ENCODE measurements around the gene INA. TPM values are rescaled to one million over a fixed set of nuclear protein-coding genes. Genes with fewer than 3 reads are reported as not detected.

The INA gene
- total and polyA plus RNA-seq, 2 donors (not counting 3 experiments of a cell fraction or from before 2014, with no cell fraction given): 0.25 to 0.40 TPM

DNA sequence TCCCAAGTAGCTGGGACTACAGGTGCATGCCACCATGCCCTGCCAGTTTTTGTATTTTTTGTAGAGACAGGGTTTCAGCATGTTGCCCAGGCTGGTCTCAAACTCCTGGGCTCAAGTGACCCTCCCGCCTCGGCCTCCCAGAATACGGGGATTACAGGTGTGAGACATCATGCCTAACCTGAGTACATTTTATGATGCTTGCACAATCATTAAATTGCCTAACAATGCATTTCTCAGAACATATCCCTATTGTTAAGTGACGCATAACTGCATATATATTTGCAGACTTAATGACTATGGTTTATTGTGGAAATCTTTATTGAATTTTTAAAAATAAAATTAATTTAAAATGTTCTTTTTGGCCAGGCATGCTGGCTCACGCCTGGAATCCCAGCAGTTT, 30.7 kb downstream of the INA start:
- H4K20me1 ChIP-seq (replicated peaks; ENCODE audit: control insufficient read depth, extremely low read depth, insufficient read depth, low read length): no peaks in the 10 kb centered on the region
- POLR2A ChIA-PET: no interaction called here
- no TSS peak for BruUV-seq (replicated peaks)
- no peak for TF ChIP-seq CTCF (IDR thresholded peaks at IDR 0.05; ENCODE audit: extremely low read depth in 1 of 2, insufficient read depth in 1 of 2, low read depth in 1 of 2, low read length in 2 of 2)
- no peak for TF ChIP-seq POLR2AphosphoS5 (IDR thresholded peaks at IDR 0.05; ENCODE audit: insufficient read depth, low read depth, low read length)
- no peak for TF ChIP-seq GATA2 (IDR thresholded peaks at IDR 0.05; ENCODE audit: insufficient read depth, insufficient read length, low read depth, low read length)
- no peak for TF ChIP-seq JUN (IDR thresholded peaks at IDR 0.05; ENCODE audit: borderline replicate concordance, insufficient read depth, insufficient read length, low read depth)
- no peak for TF ChIP-seq MYC (IDR thresholded peaks at IDR 0.05; ENCODE audit: low read depth, low read length)
- TF ChIP-seq MAX (IDR thresholded peaks at IDR 0.05; ENCODE audit: insufficient read depth, insufficient read length): no peak
- TF ChIP-seq FOS (IDR thresholded peaks at IDR 0.05; ENCODE audit: borderline replicate concordance, insufficient read depth, low read length): no peak
- no peak for TF ChIP-seq POLR2A (IDR thresholded peaks at IDR 0.05; ENCODE audit: low read depth, low read length)
- no peak overlapping the region for H3K27ac ChIP-seq (ENCODE audit: insufficient read depth, low read depth, low read length)
- no peak overlapping the region for H2AFZ ChIP-seq (ENCODE audit: low read depth, low read length)
- H3K9me3 ChIP-seq (replicated peaks; ENCODE audit: control insufficient read depth, insufficient read depth, low read length): no peaks in the 10 kb centered on the region
- H3K9ac ChIP-seq (replicated peaks; ENCODE audit: extremely low read depth, insufficient read depth, low read length): no peak overlapping the region
- peaks cover 2 to 18% of the 10 kb centered on the region in 2 experiments for H3K36me3 ChIP-seq (ENCODE audit: control insufficient read depth in 2 of 2, extremely low read depth in 1 of 2, insufficient read depth in 2 of 2, low read length in 2 of 2)
- H3K4me2 ChIP-seq (ENCODE audit: insufficient read depth, low read length): no peak overlapping the region
- DNase-seq (ENCODE audit: low read depth, low spot score) (no peak), FAIRE-seq (no peak)
- no peak overlapping the region for H3K4me3 ChIP-seq (replicated peaks in 1 of 3; ENCODE audit: insufficient read depth in 1 of 3, low read depth in 1 of 3, low read length in 3 of 3)
- no peaks in the 10 kb centered on the region for H3K79me2 ChIP-seq (ENCODE audit: control insufficient read depth, insufficient read depth, low read length)
- intact Hi-C loops (cut with micrococcal nuclease): no loop called here
- H3K9me1 ChIP-seq (replicated peaks; ENCODE audit: control insufficient read depth, extremely low read depth, insufficient read depth, low read length): no peaks in the 10 kb centered on the region
- H3K4me1 ChIP-seq (ENCODE audit: control insufficient read depth, extremely low read depth, insufficient read depth, low read length): no peaks in the 10 kb centered on the region
- dilution Hi-C loops (cut with MboI; ENCODE audit: extremely low pct_ligation_motif_present, low sequenced_read_pairs): no loop called here
- H3K27me3 ChIP-seq (ENCODE audit: control insufficient read depth in 2 of 2, insufficient read depth in 2 of 2, low read length in 2 of 2): no peaks in the 10 kb centered on the region
- CTCF ChIA-PET: no interaction called here
